Measurements from ENCODE around the gene RCAN1. TPM values are rescaled to one million over a fixed set of nuclear protein-coding genes. Genes with fewer than 3 reads are reported as not detected.

The RCAN1 gene
- total RNA-seq, 1 experiment from 2014 or later: 13.5 TPM

DNA sequence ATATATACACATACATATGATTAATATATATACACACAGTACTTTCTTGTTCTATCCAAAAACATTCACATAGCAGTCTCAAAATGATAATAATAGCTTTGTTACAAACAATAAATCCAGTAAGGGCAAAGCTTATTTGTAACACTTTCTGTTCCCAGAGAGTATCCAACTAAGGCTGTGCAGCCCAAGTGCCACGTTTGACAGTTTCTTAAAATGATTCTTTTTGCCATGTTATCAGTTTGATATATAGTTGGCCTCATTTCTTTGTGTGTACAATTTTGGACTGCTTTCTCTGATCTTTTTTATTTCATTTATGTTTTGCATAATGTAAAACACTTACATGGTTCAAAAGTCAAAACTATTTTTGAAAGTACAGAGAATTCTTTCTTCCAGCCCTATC lies 114.7 kb downstream of the RCAN1 start:
- no peak for DNase-seq (ENCODE audit: low read depth, low spot score)
- CTCF ChIA-PET: no interaction called here
- no peaks in the 10 kb centered on the region for H3K4me1 ChIP-seq (ENCODE audit: control insufficient read depth, insufficient read depth, low read length)
- BruUV-seq (replicated peaks): no TSS peak
- POLR2A ChIA-PET: no interaction called here
- ATAC-seq: no peak
- H3K4me3 ChIP-seq (ENCODE audit: low read depth in 2 of 2, low read length in 2 of 2): no peak overlapping the region
- no peaks in the 10 kb centered on the region for H3K27me3 ChIP-seq (ENCODE audit: control insufficient read depth, insufficient read depth, low read length)
- TF ChIP-seq POLR2AphosphoS5 (IDR thresholded peaks at IDR 0.05; ENCODE audit: low read depth, low read length): no peak
- TF ChIP-seq, protein P1, sequence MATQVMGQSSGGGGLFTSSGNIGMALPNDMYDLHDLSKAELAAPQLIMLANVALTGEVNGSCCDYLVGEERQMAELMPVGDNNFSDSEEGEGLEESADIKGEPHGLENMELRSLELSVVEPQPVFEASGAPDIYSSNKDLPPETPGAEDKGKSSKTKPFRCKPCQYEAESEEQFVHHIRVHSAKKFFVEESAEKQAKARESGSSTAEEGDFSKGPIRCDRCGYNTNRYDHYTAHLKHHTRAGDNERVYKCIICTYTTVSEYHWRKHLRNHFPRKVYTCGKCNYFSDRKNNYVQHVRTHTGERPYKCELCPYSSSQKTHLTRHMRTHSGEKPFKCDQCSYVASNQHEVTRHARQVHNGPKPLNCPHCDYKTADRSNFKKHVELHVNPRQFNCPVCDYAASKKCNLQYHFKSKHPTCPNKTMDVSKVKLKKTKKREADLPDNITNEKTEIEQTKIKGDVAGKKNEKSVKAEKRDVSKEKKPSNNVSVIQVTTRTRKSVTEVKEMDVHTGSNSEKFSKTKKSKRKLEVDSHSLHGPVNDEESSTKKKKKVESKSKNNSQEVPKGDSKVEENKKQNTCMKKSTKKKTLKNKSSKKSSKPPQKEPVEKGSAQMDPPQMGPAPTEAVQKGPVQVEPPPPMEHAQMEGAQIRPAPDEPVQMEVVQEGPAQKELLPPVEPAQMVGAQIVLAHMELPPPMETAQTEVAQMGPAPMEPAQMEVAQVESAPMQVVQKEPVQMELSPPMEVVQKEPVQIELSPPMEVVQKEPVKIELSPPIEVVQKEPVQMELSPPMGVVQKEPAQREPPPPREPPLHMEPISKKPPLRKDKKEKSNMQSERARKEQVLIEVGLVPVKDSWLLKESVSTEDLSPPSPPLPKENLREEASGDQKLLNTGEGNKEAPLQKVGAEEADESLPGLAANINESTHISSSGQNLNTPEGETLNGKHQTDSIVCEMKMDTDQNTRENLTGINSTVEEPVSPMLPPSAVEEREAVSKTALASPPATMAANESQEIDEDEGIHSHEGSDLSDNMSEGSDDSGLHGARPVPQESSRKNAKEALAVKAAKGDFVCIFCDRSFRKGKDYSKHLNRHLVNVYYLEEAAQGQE (IDR thresholded peaks at IDR 0.05; ENCODE audit: insufficient read depth in 1 of 2, low read depth in 2 of 2, low read length in 1 of 2): no peak
- TF ChIP-seq TCF7L2 (IDR thresholded peaks at IDR 0.05; ENCODE audit: low read depth, low read length): no peak
- no peak for TF ChIP-seq SIN3A (IDR thresholded peaks at IDR 0.05; ENCODE audit: borderline replicate concordance, insufficient read depth, low read depth, low read length)
- TF ChIP-seq, protein P2, sequence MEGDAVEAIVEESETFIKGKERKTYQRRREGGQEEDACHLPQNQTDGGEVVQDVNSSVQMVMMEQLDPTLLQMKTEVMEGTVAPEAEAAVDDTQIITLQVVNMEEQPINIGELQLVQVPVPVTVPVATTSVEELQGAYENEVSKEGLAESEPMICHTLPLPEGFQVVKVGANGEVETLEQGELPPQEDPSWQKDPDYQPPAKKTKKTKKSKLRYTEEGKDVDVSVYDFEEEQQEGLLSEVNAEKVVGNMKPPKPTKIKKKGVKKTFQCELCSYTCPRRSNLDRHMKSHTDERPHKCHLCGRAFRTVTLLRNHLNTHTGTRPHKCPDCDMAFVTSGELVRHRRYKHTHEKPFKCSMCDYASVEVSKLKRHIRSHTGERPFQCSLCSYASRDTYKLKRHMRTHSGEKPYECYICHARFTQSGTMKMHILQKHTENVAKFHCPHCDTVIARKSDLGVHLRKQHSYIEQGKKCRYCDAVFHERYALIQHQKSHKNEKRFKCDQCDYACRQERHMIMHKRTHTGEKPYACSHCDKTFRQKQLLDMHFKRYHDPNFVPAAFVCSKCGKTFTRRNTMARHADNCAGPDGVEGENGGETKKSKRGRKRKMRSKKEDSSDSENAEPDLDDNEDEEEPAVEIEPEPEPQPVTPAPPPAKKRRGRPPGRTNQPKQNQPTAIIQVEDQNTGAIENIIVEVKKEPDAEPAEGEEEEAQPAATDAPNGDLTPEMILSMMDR (IDR thresholded peaks at IDR 0.05): no peak
- intact Hi-C loops (cut with micrococcal nuclease; ENCODE audit: unreplicated experiment): no loop called here
- in situ Hi-C loops (cut with HindIII; ENCODE audit: low pct_unique_long_range_greater_than_20kb, low sequenced_read_pairs): no loop called here
- H3K27ac ChIP-seq (ENCODE audit: low read length): no peak overlapping the region
- no peaks in the 10 kb centered on the region for H3K36me3 ChIP-seq (ENCODE audit: control insufficient read depth, insufficient read depth, low read length)
- H3K9me3 ChIP-seq (ENCODE audit: control insufficient read depth, insufficient read depth, low read depth, low read length): no peaks in the 10 kb centered on the region

DNA sequence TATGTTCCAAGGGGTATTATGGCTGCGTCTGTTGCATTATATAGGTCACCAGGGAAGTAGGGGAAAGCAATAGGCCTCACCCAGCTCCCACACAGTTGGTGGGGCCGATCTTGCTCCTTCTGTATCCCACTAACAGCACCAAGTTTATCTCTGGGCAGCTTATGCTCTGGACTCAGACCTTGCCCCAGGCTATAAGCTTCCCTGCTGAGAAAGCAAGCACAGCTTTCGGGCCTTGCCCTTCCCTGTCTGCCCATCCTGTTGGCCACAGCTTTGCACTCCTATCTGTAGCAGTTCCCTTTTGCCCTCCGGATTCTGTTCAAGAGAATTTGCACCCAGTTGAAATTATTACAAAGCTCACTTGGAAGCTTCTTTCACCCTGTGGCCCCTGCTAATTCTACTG lies 115.8 kb downstream of the RCAN1 start:
- Histone ChIP-seq H3K9me3 (ENCODE audit: control insufficient read depth, insufficient read depth, low read depth, low read length) (no peaks in the 10 kb centered on the region), H3K4me3 (ENCODE audit: low read depth in 2 of 2, low read length in 2 of 2) (no peak overlapping the region), H3K4me1 (ENCODE audit: control insufficient read depth, insufficient read depth, low read length) (no peaks in the 10 kb centered on the region), H3K27ac (ENCODE audit: low read length) (no peak overlapping the region), H3K27me3 (ENCODE audit: control insufficient read depth, insufficient read depth, low read length) (no peaks in the 10 kb centered on the region), H3K36me3 (ENCODE audit: control insufficient read depth, insufficient read depth, low read length) (no peaks in the 10 kb centered on the region)
- DNase-seq (ENCODE audit: low read depth, low spot score) (no peak), ATAC-seq (no peak)
- BruUV-seq (replicated peaks): no TSS peak
- ChIA-PET POLR2A (no interaction called here), CTCF (no interaction called here)
- intact Hi-C loops (cut with micrococcal nuclease; ENCODE audit: unreplicated experiment): no loop called here
- in situ Hi-C loops (cut with HindIII; ENCODE audit: low pct_unique_long_range_greater_than_20kb, low sequenced_read_pairs): no loop called here
- TF ChIP-seq, protein P2 (IDR thresholded peaks at IDR 0.05): no peak
- no peak for TF ChIP-seq SIN3A (IDR thresholded peaks at IDR 0.05; ENCODE audit: borderline replicate concordance, insufficient read depth, low read depth, low read length)
- TF ChIP-seq, protein P1 (IDR thresholded peaks at IDR 0.05; ENCODE audit: insufficient read depth in 1 of 2, low read depth in 2 of 2, low read length in 1 of 2): no peak
- no peak for TF ChIP-seq POLR2AphosphoS5 (IDR thresholded peaks at IDR 0.05; ENCODE audit: low read depth, low read length)
- TF ChIP-seq TCF7L2 (IDR thresholded peaks at IDR 0.05; ENCODE audit: low read depth, low read length): no peak
